GM23338 (cell line): ENCODE data around the gene DOCK6. TPM values are rescaled to one million over a fixed set of nuclear protein-coding genes. Genes with fewer than 3 reads are reported as not detected.

ENCODE experiments used
- ATAC-seq: fragments of 200-7000 bp; cut with Tn5 transposase; 3 replicates; pipeline ENCODE4 v1.9.1; 2020
- DNase-seq: peaks from one replicate; pipeline ENCODE4 v3.0.0-alpha.2; 2015; ENCODE audit warnings: low spot score
- H2AFZ ChIP-seq: fragments of 200-600 bp; sonication (generic); 2 replicates; pipeline ENCODE4 v1.8.0; 2016; ENCODE audit warnings: antibody characterized with exemption, mild to moderate bottlenecking, moderate library complexity
- H3F3A ChIP-seq: fragments of 200-600 bp; sonication (generic); replicated peaks from 2 replicates; pipeline ENCODE4 v1.8.0; 2017; ENCODE audit warnings: antibody characterized with exemption, mixed run types, low read depth
- H3K27ac ChIP-seq: fragments of 200-600 bp; sonication (generic); 2 replicates; pipeline ENCODE4 v1.6.1; 2016; ENCODE audit warnings: low read depth
- H3K27me3 ChIP-seq: fragments of 200-600 bp; sonication (generic); 2 replicates; pipeline ENCODE4 v1.8.0; 2016; ENCODE audit warnings: mild to moderate bottlenecking, mixed run types, moderate library complexity; ENCODE audit not compliant: insufficient read depth
- H3K36me3 ChIP-seq: fragments of 200-600 bp; sonication (generic); 2 replicates; pipeline ENCODE4 v1.8.0; 2016; ENCODE audit warnings: mild to moderate bottlenecking; ENCODE audit not compliant: insufficient read depth
- H3K4me1 ChIP-seq: fragments of 200-600 bp; sonication (generic); 2 replicates; pipeline ENCODE4 v1.8.0; 2016; ENCODE audit warnings: mild to moderate bottlenecking, moderate library complexity; ENCODE audit not compliant: insufficient read depth
- H3K4me2 ChIP-seq: fragments of 200-600 bp; sonication (generic); 2 replicates; pipeline ENCODE4 v1.7.1; 2017; ENCODE audit warnings: mixed run types
- H3K4me3 ChIP-seq: fragments of 200-600 bp; sonication (generic); 2 replicates; pipeline ENCODE4 v1.6.1; 2016; ENCODE audit warnings: mixed run types
- H3K79me2 ChIP-seq: fragments of 200-600 bp; sonication (generic); replicated peaks from 2 replicates; pipeline ENCODE4 v1.8.0; 2017; ENCODE audit warnings: mild to moderate bottlenecking; ENCODE audit not compliant: insufficient read depth
- H3K9me2 ChIP-seq: fragments of 200-600 bp; sonication (generic); 2 replicates; pipeline ENCODE4 v1.8.0; 2017; ENCODE audit not compliant: insufficient read depth
- H4K20me1 ChIP-seq: fragments of 200-600 bp; sonication (generic); replicated peaks from 2 replicates; pipeline ENCODE4 v1.8.0; 2017; ENCODE audit warnings: mild to moderate bottlenecking; ENCODE audit not compliant: insufficient read depth
- H3K27ac Mint-ChIP-seq: 2 replicates; pipeline ENCODE4 v1.8.0; 2020; ENCODE audit warnings: inconsistent platforms, mild to moderate bottlenecking, moderate library complexity, mixed read lengths
- H3K27me3 Mint-ChIP-seq: 3 replicates; pipeline ENCODE4 v1.8.0; 2022; ENCODE audit warnings: low read depth, mild to moderate bottlenecking, moderate library complexity, mixed read lengths, inconsistent platforms; ENCODE audit not compliant: insufficient read depth, poor library complexity
- H3K36me3 Mint-ChIP-seq: 3 replicates; pipeline ENCODE4 v1.8.0; 2021; ENCODE audit warnings: low read depth, mild to moderate bottlenecking, inconsistent platforms, moderate library complexity, mixed read lengths
- H3K4me1 Mint-ChIP-seq: 3 replicates; pipeline ENCODE4 v1.8.0; 2020; ENCODE audit warnings: mild to moderate bottlenecking, inconsistent platforms, mixed read lengths
- H3K4me3 Mint-ChIP-seq: 3 replicates; pipeline ENCODE4 v1.8.0; 2021; ENCODE audit warnings: moderate library complexity, mild to moderate bottlenecking, inconsistent platforms, mixed read lengths
- H3K9me3 Mint-ChIP-seq: 3 replicates; pipeline ENCODE4 v1.8.0; 2020; ENCODE audit warnings: moderate library complexity, mild to moderate bottlenecking, inconsistent platforms, mixed read lengths
- CREB1 ChIP-seq: fragments of 250-450 bp; sonication (Bioruptor Pico); IDR thresholded peaks from 2 replicates; pipeline ENCODE4 v1.5.0; 2020; ENCODE audit warnings: low read depth, mild to moderate bottlenecking, moderate library complexity
- EZH2 ChIP-seq: fragments of 200-600 bp; sonication (generic); IDR thresholded peaks from one replicate; pipeline ENCODE4 v1.8.0; 2017; ENCODE audit warnings: antibody characterized with exemption, mild to moderate bottlenecking, low read depth; ENCODE audit not compliant: unreplicated experiment
- EZH2phosphoT487 ChIP-seq: fragments of 200-600 bp; sonication (generic); IDR thresholded peaks from one replicate; pipeline ENCODE4 v1.8.1; 2018; ENCODE audit warnings: antibody characterized with exemption; ENCODE audit not compliant: unreplicated experiment
- JUNB ChIP-seq: IDR thresholded peaks from one replicate; pipeline ENCODE4 v1.6.1; 2016; ENCODE audit warnings: antibody characterized with exemption; ENCODE audit not compliant: unreplicated experiment
- NANOG ChIP-seq: IDR thresholded peaks from 2 replicates; pipeline ENCODE4 v1.6.1; 2016; ENCODE audit warnings: antibody characterized with exemption, borderline replicate concordance
- POLR2AphosphoS5 ChIP-seq: IDR thresholded peaks from 2 replicates; pipeline ENCODE4 v1.6.1; 2016; ENCODE audit warnings: antibody characterized with exemption, low read depth
- STAT1 ChIP-seq: IDR thresholded peaks from one replicate; pipeline ENCODE4 v1.6.1; 2016; ENCODE audit warnings: antibody characterized with exemption; ENCODE audit not compliant: unreplicated experiment
- ZNF114 ChIP-seq: fragments of 250-450 bp; sonication (Bioruptor Pico); IDR thresholded peaks from 2 replicates; pipeline ENCODE4 v1.5.0; 2020; ENCODE audit warnings: mild to moderate bottlenecking, moderate library complexity
- ZNF331 ChIP-seq: fragments of 250-450 bp; sonication (Bioruptor Pico); IDR thresholded peaks from 2 replicates; pipeline ENCODE4 v1.5.0; 2020; ENCODE audit warnings: low read depth, mild to moderate bottlenecking, moderate library complexity
- polyA plus RNA-seq: library from polyadenylated mRNA; unstranded; fragments of >200 nt; fragmentation: Nextera tagmentation; extraction: Ambion mirVana; gene quantifications from 2 replicates; pipeline ENCODE4 v1.2.1, GENCODE V29; 2016
- total RNA-seq: library from RNA; depleted of rRNA; stranded (reverse); fragments of >200 nt; shearing (Covaris generic); gene quantifications from 2 replicates; pipeline ENCODE4 v1.2.3, GENCODE V29; 2014
- TF ChIP-seq, protein P1 (sequence below): fragments of 250-450 bp; sonication (Bioruptor Pico); IDR thresholded peaks from 2 replicates; pipeline ENCODE4 v1.5.0; 2020; ENCODE audit warnings: mild to moderate bottlenecking, moderate library complexity
- TF ChIP-seq, protein P2 (sequence below): IDR thresholded peaks from one replicate; pipeline ENCODE4 v1.6.1; 2018; ENCODE audit warnings: antibody characterized with exemption; ENCODE audit not compliant: unreplicated experiment
- TF ChIP-seq, protein P3 (sequence below): IDR thresholded peaks from 2 replicates; pipeline ENCODE4 v1.6.1; 2016; ENCODE audit warnings: antibody characterized with exemption
- TF ChIP-seq, protein P4 (sequence below), 2 experiments: fragments of 200-600 bp in 1 of 2; sonication (generic) in 1 of 2; conservative IDR thresholded peaks; 2 replicates each; pipeline versions ENCODE4 v1.5.1 to v1.6.1; 2016 to 2017; ENCODE audit warnings: antibody characterized with exemption in 2 of 2, low read depth in 2 of 2, mild to moderate bottlenecking in 2 of 2, moderate library complexity in 1 of 2

DOCK6 gene
- total and polyA plus RNA-seq, 2 experiments from 2014 or later, result 34.6 to 49.0 TPM

DNA sequence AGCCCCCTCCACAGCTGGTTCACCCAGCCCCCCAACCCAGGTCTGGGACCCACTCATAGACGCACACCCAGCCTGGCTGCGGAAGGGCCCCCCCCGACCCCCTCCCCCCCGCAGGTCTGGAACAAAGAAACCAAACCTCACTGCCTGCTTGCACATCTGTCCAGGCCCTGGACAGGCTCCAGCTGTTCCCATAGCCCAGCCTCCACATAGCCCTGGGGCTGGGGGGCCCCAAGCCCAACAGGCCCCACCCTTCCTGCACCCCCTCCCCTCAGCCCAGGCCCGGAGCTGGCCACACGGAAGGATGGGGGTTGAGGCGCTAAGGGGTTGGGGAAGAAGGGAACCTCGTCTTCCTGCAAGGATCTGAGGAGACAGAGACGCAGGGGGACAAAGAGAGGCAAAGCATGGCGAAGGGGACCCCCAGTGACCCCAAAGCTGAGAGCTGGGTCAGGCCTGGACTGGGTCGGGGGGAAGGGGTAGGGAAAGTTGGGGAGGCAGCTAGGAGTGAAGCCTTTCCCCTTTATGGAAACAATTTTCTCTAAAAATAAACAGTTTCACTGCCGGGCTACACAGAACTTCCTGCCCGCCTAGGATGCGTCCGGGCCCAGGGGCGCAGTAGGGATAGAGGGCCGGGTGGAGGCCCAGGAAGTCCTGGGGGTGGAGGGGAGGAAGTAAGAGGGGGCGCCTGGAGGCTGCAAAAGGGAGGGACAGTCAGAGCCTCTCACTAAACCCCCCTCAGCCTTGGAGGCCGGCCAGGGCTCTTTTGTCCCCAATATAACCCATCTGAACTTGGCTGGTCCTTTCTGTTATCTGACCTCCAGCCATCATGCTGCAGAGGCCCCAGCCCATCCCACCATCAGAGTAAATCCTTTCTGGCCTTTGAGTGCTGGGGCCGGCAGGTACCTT, 67.4 kb downstream of the DOCK6 start:
- no peaks in the 10 kb centered on the region for H3K27me3 ChIP-seq
- H3K4me1 ChIP-seq, result peaks cover 8% of the 10 kb centered on the region; the same call in 1 of the 2 replicates
- ATAC-seq (no peak), DNase-seq (no peak)
- no peak overlapping the region for H3K4me3 ChIP-seq
- Mint-ChIP-seq H3K27ac (no peak overlapping the region), H3K36me3 (peaks cover 25% of the 10 kb centered on the region), H3K9me3 (no peaks in the 10 kb centered on the region), H3K4me1 (peaks cover 4% of the 10 kb centered on the region), H3K4me3 (no peak overlapping the region), H3K27me3 (peaks cover 9% of the 10 kb centered on the region)
- no peak overlapping the region for H3K4me2 ChIP-seq
- no peaks in the 10 kb centered on the region; the same call in 1 of the 2 replicates for H3K36me3 ChIP-seq
- no peaks in the 10 kb centered on the region for H3K79me2 ChIP-seq
- peaks cover 27% of the 10 kb centered on the region for H3F3A ChIP-seq
- H4K20me1 ChIP-seq, result no peaks in the 10 kb centered on the region
- H2AFZ ChIP-seq, result no peak overlapping the region
- TF ChIP-seq, protein P1, sequence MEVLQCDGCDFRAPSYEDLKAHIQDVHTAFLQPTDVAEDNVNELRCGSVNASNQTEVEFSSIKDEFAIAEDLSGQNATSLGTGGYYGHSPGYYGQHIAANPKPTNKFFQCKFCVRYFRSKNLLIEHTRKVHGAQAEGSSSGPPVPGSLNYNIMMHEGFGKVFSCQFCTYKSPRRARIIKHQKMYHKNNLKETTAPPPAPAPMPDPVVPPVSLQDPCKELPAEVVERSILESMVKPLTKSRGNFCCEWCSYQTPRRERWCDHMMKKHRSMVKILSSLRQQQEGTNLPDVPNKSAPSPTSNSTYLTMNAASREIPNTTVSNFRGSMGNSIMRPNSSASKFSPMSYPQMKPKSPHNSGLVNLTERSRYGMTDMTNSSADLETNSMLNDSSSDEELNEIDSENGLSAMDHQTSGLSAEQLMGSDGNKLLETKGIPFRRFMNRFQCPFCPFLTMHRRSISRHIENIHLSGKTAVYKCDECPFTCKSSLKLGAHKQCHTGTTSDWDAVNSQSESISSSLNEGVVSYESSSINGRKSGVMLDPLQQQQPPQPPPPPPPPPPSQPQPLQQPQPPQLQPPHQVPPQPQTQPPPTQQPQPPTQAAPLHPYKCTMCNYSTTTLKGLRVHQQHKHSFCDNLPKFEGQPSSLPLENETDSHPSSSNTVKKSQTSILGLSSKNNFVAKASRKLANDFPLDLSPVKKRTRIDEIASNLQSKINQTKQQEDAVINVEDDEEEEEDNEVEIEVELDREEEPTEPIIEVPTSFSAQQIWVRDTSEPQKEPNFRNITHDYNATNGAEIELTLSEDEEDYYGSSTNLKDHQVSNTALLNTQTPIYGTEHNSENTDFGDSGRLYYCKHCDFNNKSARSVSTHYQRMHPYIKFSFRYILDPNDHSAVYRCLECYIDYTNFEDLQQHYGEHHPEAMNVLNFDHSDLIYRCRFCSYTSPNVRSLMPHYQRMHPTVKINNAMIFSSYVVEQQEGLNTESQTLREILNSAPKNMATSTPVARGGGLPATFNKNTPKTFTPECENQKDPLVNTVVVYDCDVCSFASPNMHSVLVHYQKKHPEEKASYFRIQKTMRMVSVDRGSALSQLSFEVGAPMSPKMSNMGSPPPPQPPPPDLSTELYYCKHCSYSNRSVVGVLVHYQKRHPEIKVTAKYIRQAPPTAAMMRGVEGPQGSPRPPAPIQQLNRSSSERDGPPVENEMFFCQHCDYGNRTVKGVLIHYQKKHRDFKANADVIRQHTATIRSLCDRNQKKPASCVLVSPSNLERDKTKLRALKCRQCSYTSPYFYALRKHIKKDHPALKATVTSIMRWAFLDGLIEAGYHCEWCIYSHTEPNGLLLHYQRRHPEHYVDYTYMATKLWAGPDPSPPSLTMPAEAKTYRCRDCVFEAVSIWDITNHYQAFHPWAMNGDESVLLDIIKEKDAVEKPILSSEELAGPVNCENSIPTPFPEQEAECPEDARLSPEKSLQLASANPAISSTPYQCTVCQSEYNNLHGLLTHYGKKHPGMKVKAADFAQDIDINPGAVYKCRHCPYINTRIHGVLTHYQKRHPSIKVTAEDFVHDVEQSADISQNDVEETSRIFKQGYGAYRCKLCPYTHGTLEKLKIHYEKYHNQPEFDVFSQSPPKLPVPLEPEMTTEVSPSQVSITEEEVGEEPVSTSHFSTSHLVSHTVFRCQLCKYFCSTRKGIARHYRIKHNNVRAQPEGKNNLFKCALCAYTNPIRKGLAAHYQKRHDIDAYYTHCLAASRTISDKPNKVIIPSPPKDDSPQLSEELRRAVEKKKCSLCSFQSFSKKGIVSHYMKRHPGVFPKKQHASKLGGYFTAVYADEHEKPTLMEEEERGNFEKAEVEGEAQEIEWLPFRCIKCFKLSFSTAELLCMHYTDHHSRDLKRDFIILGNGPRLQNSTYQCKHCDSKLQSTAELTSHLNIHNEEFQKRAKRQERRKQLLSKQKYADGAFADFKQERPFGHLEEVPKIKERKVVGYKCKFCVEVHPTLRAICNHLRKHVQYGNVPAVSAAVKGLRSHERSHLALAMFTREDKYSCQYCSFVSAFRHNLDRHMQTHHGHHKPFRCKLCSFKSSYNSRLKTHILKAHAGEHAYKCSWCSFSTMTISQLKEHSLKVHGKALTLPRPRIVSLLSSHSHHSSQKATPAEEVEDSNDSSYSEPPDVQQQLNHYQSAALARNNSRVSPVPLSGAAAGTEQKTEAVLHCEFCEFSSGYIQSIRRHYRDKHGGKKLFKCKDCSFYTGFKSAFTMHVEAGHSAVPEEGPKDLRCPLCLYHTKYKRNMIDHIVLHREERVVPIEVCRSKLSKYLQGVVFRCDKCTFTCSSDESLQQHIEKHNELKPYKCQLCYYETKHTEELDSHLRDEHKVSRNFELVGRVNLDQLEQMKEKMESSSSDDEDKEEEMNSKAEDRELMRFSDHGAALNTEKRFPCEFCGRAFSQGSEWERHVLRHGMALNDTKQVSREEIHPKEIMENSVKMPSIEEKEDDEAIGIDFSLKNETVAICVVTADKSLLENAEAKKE (CRISPR knock-in tag), result no peak
- TF ChIP-seq STAT1 (no peak), EZH2phosphoT487 (no peak), JUNB (no peak), ZNF331 (no peak), CREB1 (no peak), ZNF114 (CRISPR knock-in tag) (no peak), EZH2 (no peak), POLR2AphosphoS5 (no peak), NANOG (no peak)
- TF ChIP-seq, protein P2, sequence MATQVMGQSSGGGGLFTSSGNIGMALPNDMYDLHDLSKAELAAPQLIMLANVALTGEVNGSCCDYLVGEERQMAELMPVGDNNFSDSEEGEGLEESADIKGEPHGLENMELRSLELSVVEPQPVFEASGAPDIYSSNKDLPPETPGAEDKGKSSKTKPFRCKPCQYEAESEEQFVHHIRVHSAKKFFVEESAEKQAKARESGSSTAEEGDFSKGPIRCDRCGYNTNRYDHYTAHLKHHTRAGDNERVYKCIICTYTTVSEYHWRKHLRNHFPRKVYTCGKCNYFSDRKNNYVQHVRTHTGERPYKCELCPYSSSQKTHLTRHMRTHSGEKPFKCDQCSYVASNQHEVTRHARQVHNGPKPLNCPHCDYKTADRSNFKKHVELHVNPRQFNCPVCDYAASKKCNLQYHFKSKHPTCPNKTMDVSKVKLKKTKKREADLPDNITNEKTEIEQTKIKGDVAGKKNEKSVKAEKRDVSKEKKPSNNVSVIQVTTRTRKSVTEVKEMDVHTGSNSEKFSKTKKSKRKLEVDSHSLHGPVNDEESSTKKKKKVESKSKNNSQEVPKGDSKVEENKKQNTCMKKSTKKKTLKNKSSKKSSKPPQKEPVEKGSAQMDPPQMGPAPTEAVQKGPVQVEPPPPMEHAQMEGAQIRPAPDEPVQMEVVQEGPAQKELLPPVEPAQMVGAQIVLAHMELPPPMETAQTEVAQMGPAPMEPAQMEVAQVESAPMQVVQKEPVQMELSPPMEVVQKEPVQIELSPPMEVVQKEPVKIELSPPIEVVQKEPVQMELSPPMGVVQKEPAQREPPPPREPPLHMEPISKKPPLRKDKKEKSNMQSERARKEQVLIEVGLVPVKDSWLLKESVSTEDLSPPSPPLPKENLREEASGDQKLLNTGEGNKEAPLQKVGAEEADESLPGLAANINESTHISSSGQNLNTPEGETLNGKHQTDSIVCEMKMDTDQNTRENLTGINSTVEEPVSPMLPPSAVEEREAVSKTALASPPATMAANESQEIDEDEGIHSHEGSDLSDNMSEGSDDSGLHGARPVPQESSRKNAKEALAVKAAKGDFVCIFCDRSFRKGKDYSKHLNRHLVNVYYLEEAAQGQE, result no peak
- TF ChIP-seq, protein P3, sequence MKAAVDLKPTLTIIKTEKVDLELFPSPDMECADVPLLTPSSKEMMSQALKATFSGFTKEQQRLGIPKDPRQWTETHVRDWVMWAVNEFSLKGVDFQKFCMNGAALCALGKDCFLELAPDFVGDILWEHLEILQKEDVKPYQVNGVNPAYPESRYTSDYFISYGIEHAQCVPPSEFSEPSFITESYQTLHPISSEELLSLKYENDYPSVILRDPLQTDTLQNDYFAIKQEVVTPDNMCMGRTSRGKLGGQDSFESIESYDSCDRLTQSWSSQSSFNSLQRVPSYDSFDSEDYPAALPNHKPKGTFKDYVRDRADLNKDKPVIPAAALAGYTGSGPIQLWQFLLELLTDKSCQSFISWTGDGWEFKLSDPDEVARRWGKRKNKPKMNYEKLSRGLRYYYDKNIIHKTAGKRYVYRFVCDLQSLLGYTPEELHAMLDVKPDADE, result no peak
- TF ChIP-seq, protein P4, sequence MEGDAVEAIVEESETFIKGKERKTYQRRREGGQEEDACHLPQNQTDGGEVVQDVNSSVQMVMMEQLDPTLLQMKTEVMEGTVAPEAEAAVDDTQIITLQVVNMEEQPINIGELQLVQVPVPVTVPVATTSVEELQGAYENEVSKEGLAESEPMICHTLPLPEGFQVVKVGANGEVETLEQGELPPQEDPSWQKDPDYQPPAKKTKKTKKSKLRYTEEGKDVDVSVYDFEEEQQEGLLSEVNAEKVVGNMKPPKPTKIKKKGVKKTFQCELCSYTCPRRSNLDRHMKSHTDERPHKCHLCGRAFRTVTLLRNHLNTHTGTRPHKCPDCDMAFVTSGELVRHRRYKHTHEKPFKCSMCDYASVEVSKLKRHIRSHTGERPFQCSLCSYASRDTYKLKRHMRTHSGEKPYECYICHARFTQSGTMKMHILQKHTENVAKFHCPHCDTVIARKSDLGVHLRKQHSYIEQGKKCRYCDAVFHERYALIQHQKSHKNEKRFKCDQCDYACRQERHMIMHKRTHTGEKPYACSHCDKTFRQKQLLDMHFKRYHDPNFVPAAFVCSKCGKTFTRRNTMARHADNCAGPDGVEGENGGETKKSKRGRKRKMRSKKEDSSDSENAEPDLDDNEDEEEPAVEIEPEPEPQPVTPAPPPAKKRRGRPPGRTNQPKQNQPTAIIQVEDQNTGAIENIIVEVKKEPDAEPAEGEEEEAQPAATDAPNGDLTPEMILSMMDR (conservative IDR thresholded peaks at IDR 0.05; ENCODE audit: low read depth in 2 of 2), result no peak
- no peak overlapping the region for H3K27ac ChIP-seq
- H3K9me2 ChIP-seq, result no peaks in the 10 kb centered on the region
